PC-9 (cell line): Measurements from ENCODE around the gene USP9X.

Experiments used
- CTCF ChIP-seq: fragments of 200-600 bp; sonication (generic); conservative IDR thresholded peaks from 2 replicates; pipeline ENCODE4 v1.6.1; 2017; ENCODE audit warnings: mixed run types, antibody characterized with exemption, mild to moderate bottlenecking, moderate library complexity
- EZH2 ChIP-seq: fragments of 200-600 bp; sonication (generic); IDR thresholded peaks from 2 replicates; pipeline ENCODE4 v1.8.0; 2017; ENCODE audit warnings: antibody characterized with exemption, low read depth

DNA sequence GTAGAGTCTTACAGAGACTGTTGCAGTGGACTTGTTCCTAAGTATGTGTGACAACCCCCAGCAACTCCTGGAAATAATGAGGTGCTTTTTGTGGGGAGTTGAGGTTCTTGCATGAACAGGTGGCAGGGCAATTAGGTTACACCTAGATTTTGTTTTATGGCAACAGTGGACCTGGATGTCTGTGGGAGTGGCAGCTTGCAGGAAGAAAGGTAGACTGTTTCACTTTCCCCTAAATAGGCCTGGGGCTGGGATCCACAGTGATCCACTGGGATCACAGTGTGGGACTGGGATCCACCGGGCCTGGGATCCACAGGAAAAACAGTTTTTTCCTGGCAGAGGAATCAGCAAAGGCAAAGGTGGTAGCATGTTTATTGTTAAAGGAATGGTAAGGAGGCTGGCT lies 18.3 kb upstream of the USP9X start:
- TF ChIP-seq CTCF (no peak), EZH2 (no peak)
